Prostate gland (tissue), 2 donors: ENCODE data around the gene TIGD1.

Experiments used
- CTCF ChIP-seq, 4 experiments: fragments of 200-600 bp in 2 of 4; fragments of 450-650 bp in 2 of 4; sonication (generic) in 2 of 4; IDR thresholded peaks; 1 replicate in 3 of 4; 2 replicates in 1 of 4; pipeline ENCODE4 v1.5.1; 2016 to 2019; ENCODE audit warnings: antibody characterized with exemption in 4 of 4, mild to moderate bottlenecking in 2 of 4, moderate library complexity in 2 of 4
- POLR2AphosphoS5 ChIP-seq: sonication (generic); formaldehyde crosslinking; IDR thresholded peaks from one replicate; pipeline ENCODE4 v1.6.1; 2017; ENCODE audit warnings: antibody characterized with exemption

GRCh38 chr2:232563580-232563979 is 13.2 kb upstream of the TIGD1 start:
- TF ChIP-seq CTCF (IDR thresholded peaks at IDR 0.05) (no peak), POLR2AphosphoS5 (no peak)
